ENCODE data around the gene RBM28.

DNA sequence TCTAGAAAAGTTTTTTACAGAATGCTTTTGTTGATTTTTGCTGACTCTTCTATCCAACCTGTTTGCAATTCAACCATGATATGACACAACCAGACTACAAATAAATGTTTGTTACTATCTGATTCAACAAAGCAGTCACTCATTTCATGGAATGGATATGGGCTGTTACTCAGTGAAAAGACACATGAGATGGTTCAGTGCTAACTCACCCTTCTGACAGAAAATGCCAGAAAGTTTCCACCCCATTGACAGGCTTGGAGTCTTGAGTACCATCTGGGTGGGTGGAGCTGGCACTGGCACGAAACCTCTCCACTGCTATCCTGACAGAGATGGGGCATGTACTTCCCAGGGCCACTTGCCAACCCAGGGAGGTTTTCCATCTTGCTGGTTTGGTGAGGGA is 39.5 kb downstream of the RBM28 start:
- TF ChIP-seq, protein P1, sequence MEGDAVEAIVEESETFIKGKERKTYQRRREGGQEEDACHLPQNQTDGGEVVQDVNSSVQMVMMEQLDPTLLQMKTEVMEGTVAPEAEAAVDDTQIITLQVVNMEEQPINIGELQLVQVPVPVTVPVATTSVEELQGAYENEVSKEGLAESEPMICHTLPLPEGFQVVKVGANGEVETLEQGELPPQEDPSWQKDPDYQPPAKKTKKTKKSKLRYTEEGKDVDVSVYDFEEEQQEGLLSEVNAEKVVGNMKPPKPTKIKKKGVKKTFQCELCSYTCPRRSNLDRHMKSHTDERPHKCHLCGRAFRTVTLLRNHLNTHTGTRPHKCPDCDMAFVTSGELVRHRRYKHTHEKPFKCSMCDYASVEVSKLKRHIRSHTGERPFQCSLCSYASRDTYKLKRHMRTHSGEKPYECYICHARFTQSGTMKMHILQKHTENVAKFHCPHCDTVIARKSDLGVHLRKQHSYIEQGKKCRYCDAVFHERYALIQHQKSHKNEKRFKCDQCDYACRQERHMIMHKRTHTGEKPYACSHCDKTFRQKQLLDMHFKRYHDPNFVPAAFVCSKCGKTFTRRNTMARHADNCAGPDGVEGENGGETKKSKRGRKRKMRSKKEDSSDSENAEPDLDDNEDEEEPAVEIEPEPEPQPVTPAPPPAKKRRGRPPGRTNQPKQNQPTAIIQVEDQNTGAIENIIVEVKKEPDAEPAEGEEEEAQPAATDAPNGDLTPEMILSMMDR (IDR thresholded peaks at IDR 0.05; ENCODE audit: poor library complexity, severe bottlenecking), result no peak
- no peak for TF ChIP-seq EP300 (conservative IDR thresholded peaks at IDR 0.05; ENCODE audit: poor library complexity, severe bottlenecking)

Data from neural cell (in vitro differentiated cells).